GM18873 (cell line): ENCODE measurements around the gene ZGPAT.
"Not testable (repeated sequence)": the region's sequence is repeated elsewhere in the genome, so short reads cannot be mapped to it uniquely, and the experiment has no call there.

Experiments
- ATAC-seq: cut with Tn5 transposase; IDR thresholded peaks from one replicate; pipeline ENCODE4 v1.9.1; 2021; ENCODE audit warnings: mild to moderate bottlenecking, moderate library complexity, moderate number of reproducible peaks; ENCODE audit not compliant: unreplicated experiment, low FRiP score

ZGPAT gene

GRCh38 chr20:63702036-63702665 lies 5.7 kb upstream of the ZGPAT start:
- ATAC-seq: no peak

- ATAC-seq: no peak
These were observed 4.9 kb upstream of the ZGPAT start for GRCh38 chr20:63702751-63703470.

GRCh38 chr20:63703471-63703975 lies 4.3 kb upstream of the ZGPAT start:
- no peak for ATAC-seq

GRCh38 chr20:63703976-63704748 lies 3.7 kb upstream of the ZGPAT start:
- no peak for ATAC-seq

- ATAC-seq: no peak
These were observed 3.1 kb upstream of the ZGPAT start for GRCh38 chr20:63704749-63705117.

GRCh38 chr20:63705232-63706026 lies 2.4 kb upstream of the ZGPAT start:
- no peak for ATAC-seq

- no peak for ATAC-seq
These were observed 1.7 kb upstream of the ZGPAT start for GRCh38 chr20:63706027-63706695.

GRCh38 chr20:63706852-63707557 lies 834 bp upstream of the ZGPAT start:
- no peak for ATAC-seq

GRCh38 chr20:63708301-63709148 lies 686 bp downstream of the ZGPAT start:
- no peak for ATAC-seq

- ATAC-seq: no peak
These were observed 1.3 kb downstream of the ZGPAT start for GRCh38 chr20:63709149-63709527.

GRCh38 chr20:63711085-63711645 lies 3.3 kb downstream of the ZGPAT start:
- no peak for ATAC-seq

GRCh38 chr20:63712191-63712590 lies 4.4 kb downstream of the ZGPAT start:
- no peak for ATAC-seq

GRCh38 chr20:63714858-63715257 lies 7.0 kb downstream of the ZGPAT start:
- no peak for ATAC-seq

- no peak for ATAC-seq
These were observed 11.2 kb downstream of the ZGPAT start for GRCh38 chr20:63718996-63719395.

GRCh38 chr20:63722967-63723622 lies 15.3 kb downstream of the ZGPAT start:
- not testable (repeated sequence) for ATAC-seq

GRCh38 chr20:63730189-63730733 lies 22.4 kb downstream of the ZGPAT start:
- ATAC-seq: not testable (repeated sequence)

- no peak for ATAC-seq
These were observed 23.6 kb downstream of the ZGPAT start for GRCh38 chr20:63731410-63731809.
